CD4-positive, alpha-beta T cell treated with Interleukin-17A for 1 hour (primary cell): ENCODE measurements around the gene HSD17B7.

Source experiments
- DNase-seq: peaks from one replicate; pipeline ENCODE4 v3.0.0-alpha.2; 2020

HSD17B7 gene

DNA sequence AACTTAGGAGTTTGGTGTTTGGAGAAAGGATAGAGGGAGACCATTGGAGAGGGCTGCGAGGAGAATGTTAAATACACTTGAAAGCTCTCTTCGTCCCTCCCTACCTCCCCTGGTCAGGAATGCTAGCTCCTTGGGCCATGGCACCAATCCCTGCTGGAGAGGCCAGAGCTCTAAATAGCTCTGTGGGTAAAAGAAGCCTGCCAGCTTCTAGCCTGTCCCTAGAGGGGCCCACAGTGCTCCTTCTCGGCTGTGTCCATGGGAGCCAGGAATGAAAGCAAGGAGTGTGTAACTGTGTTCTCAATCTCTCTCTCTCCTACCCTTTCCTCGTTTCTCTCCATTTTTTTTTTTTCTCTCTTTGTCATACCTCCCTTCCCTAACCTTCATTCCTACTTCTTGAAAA lies 70.6 kb downstream of the HSD17B7 start, which contains the start of gene CCDC190:
Gene CCDC190, minus strand, starts transcription at position 75 of the 400 bp plus-strand sequence. CDS start 1,529 bp downstream, outside the sequence.
- DNase-seq = no peak

DNA sequence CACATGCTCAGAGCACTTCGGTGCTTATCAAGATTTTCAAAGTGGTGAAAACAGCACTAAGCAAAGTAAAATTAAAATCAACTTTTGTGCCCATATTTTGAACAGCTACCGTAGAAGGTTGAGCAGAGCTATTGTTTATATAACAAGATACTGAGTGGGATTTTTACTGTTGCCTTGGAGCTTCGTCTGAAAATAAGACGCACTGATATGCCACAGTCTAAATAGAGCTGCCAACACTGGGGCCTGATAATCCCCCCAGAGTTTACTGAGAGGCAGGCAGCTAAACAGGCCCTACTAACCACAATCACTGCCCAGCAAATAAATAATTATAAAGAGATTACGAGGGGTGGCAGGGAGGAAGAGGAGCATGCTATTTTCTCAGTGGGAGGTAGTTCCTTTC lies 71.1 kb downstream of the HSD17B7 start:
- no peak for DNase-seq
